Measurements from ENCODE around the gene NRXN3.

DNA sequence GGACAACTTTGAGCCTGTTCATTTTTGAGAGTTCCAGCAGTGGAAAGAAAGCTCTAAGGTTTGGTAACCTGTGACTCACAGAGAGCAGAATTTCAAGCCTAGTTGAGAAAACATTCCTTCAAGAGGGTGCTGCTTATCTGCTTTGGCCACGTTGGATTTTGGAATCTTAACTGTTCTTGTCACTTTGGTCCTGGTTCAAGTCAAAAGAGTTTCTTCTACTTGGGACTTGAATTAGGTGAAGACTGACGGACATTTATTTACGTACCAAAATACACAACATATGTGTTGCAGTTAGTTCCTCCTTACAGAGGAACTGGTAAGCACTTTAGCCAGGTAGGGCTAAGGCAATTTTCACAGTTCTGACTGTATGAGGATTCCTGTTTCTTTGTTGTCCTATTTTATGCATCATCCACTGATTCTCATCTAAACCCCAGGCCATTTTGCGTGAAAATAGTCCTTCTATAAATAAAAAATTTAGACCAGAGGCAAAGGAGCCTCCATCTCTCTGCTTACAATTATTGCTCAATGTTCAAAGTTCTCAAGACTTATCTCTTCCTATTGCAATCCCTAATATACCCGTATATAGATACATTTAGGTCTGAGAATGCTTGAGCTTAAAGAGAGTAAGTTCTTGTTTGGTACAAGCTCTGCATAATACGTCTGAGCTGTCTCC is 1460.3 kb downstream of the NRXN3 start:
- TF ChIP-seq, protein P1, sequence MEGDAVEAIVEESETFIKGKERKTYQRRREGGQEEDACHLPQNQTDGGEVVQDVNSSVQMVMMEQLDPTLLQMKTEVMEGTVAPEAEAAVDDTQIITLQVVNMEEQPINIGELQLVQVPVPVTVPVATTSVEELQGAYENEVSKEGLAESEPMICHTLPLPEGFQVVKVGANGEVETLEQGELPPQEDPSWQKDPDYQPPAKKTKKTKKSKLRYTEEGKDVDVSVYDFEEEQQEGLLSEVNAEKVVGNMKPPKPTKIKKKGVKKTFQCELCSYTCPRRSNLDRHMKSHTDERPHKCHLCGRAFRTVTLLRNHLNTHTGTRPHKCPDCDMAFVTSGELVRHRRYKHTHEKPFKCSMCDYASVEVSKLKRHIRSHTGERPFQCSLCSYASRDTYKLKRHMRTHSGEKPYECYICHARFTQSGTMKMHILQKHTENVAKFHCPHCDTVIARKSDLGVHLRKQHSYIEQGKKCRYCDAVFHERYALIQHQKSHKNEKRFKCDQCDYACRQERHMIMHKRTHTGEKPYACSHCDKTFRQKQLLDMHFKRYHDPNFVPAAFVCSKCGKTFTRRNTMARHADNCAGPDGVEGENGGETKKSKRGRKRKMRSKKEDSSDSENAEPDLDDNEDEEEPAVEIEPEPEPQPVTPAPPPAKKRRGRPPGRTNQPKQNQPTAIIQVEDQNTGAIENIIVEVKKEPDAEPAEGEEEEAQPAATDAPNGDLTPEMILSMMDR (tag by site-specific recombination; IDR thresholded peaks at IDR 0.05), result no peak
- TF ChIP-seq, protein P2, sequence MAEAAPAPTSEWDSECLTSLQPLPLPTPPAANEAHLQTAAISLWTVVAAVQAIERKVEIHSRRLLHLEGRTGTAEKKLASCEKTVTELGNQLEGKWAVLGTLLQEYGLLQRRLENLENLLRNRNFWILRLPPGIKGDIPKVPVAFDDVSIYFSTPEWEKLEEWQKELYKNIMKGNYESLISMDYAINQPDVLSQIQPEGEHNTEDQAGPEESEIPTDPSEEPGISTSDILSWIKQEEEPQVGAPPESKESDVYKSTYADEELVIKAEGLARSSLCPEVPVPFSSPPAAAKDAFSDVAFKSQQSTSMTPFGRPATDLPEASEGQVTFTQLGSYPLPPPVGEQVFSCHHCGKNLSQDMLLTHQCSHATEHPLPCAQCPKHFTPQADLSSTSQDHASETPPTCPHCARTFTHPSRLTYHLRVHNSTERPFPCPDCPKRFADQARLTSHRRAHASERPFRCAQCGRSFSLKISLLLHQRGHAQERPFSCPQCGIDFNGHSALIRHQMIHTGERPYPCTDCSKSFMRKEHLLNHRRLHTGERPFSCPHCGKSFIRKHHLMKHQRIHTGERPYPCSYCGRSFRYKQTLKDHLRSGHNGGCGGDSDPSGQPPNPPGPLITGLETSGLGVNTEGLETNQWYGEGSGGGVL (tag by site-specific recombination; IDR thresholded peaks at IDR 0.05), result no peak
- no peak for TF ChIP-seq SP7 (tag by site-specific recombination; IDR thresholded peaks at IDR 0.05)
- TF ChIP-seq, protein P3, sequence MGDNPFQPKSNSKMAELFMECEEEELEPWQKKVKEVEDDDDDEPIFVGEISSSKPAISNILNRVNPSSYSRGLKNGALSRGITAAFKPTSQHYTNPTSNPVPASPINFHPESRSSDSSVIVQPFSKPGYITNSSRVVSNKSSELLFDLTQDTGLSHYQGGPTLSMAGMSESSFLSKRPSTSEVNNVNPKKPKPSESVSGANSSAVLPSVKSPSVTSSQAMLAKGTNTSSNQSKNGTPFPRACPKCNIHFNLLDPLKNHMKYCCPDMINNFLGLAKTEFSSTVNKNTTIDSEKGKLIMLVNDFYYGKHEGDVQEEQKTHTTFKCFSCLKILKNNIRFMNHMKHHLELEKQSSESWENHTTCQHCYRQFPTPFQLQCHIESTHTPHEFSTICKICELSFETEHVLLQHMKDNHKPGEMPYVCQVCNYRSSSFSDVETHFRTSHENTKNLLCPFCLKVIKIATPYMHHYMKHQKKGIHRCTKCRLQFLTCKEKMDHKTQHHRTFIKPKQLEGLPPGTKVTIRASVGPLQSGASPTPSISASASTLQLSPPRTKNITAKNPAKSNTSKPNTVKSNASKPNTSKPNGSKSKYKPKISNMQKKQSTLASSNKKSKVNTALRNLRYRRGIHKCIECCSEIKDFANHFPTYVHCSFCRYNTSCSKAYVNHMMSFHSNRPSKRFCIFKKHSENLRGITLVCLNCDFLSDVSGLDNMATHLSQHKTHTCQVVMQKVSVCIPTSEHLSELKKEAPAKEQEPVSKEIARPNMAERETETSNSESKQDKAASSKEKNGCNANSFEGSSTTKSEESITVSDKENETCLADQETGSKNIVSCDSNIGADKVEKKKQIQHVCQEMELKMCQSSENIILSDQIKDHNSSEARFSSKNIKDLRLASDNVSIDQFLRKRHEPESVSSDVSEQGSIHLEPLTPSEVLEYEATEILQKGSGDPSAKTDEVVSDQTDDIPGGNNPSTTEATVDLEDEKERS (tag by site-specific recombination; IDR thresholded peaks at IDR 0.05), result no peak
- TF ChIP-seq, protein P4, sequence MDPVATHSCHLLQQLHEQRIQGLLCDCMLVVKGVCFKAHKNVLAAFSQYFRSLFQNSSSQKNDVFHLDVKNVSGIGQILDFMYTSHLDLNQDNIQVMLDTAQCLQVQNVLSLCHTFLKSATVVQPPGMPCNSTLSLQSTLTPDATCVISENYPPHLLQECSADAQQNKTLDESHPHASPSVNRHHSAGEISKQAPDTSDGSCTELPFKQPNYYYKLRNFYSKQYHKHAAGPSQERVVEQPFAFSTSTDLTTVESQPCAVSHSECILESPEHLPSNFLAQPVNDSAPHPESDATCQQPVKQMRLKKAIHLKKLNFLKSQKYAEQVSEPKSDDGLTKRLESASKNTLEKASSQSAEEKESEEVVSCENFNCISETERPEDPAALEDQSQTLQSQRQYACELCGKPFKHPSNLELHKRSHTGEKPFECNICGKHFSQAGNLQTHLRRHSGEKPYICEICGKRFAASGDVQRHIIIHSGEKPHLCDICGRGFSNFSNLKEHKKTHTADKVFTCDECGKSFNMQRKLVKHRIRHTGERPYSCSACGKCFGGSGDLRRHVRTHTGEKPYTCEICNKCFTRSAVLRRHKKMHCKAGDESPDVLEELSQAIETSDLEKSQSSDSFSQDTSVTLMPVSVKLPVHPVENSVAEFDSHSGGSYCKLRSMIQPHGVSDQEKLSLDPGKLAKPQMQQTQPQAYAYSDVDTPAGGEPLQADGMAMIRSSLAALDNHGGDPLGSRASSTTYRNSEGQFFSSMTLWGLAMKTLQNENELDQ (tag by site-specific recombination; IDR thresholded peaks at IDR 0.05; ENCODE audit: low read depth), result no peak
- no peak for TF ChIP-seq ZNF114 (tag by site-specific recombination; IDR thresholded peaks at IDR 0.05)
- TF ChIP-seq ZNF274 (IDR thresholded peaks at IDR 0.05; ENCODE audit: low read length), result no peak
- TF ChIP-seq ZNF274 (tag by site-specific recombination; IDR thresholded peaks at IDR 0.05; ENCODE audit: borderline replicate concordance), result no peak
- no peak for TF ChIP-seq ZNF121 (tag by site-specific recombination; IDR thresholded peaks at IDR 0.05)
- TF ChIP-seq, protein P5, sequence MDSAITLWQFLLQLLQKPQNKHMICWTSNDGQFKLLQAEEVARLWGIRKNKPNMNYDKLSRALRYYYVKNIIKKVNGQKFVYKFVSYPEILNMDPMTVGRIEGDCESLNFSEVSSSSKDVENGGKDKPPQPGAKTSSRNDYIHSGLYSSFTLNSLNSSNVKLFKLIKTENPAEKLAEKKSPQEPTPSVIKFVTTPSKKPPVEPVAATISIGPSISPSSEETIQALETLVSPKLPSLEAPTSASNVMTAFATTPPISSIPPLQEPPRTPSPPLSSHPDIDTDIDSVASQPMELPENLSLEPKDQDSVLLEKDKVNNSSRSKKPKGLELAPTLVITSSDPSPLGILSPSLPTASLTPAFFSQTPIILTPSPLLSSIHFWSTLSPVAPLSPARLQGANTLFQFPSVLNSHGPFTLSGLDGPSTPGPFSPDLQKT (IDR thresholded peaks at IDR 0.05; ENCODE audit: borderline replicate concordance, low read depth, low read length), result no peak
- TF ChIP-seq MZF1 (tag by site-specific recombination; IDR thresholded peaks at IDR 0.05; ENCODE audit: borderline replicate concordance), result no peak
- TF ChIP-seq SCRT2 (tag by site-specific recombination; IDR thresholded peaks at IDR 0.05), result no peak
- TF ChIP-seq, protein P6, sequence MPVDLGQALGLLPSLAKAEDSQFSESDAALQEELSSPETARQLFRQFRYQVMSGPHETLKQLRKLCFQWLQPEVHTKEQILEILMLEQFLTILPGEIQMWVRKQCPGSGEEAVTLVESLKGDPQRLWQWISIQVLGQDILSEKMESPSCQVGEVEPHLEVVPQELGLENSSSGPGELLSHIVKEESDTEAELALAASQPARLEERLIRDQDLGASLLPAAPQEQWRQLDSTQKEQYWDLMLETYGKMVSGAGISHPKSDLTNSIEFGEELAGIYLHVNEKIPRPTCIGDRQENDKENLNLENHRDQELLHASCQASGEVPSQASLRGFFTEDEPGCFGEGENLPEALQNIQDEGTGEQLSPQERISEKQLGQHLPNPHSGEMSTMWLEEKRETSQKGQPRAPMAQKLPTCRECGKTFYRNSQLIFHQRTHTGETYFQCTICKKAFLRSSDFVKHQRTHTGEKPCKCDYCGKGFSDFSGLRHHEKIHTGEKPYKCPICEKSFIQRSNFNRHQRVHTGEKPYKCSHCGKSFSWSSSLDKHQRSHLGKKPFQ (tag by site-specific recombination; IDR thresholded peaks at IDR 0.05), result no peak
- TF ChIP-seq, protein P7, sequence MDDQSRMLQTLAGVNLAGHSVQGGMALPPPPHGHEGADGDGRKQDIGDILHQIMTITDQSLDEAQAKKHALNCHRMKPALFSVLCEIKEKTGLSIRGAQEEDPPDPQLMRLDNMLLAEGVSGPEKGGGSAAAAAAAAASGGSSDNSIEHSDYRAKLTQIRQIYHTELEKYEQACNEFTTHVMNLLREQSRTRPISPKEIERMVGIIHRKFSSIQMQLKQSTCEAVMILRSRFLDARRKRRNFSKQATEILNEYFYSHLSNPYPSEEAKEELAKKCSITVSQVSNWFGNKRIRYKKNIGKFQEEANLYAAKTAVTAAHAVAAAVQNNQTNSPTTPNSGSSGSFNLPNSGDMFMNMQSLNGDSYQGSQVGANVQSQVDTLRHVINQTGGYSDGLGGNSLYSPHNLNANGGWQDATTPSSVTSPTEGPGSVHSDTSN (CRISPR knock-in tag; IDR thresholded peaks at IDR 0.05), result no peak
